Testis (tissue), 2 donors: ENCODE data around the gene CNTN2.

Source experiments
- CTCF ChIP-seq, 3 experiments: fragments of 450-650 bp in 2 of 3; fragments of 200-600 bp in 1 of 3; sonication (generic) in 1 of 3; IDR thresholded peaks; one replicate each; pipeline ENCODE4 v1.5.1; 2016 to 2019; ENCODE audit warnings: antibody characterized with exemption in 3 of 3, mild to moderate bottlenecking in 2 of 3, moderate library complexity in 1 of 3
- POLR2A ChIP-seq: fragments of 450-650 bp; IDR thresholded peaks from one replicate; pipeline ENCODE4 v1.6.1; 2017; ENCODE audit warnings: antibody characterized with exemption, mild to moderate bottlenecking, moderate library complexity

- TF ChIP-seq CTCF (IDR thresholded peaks at IDR 0.05) (no peak), POLR2A (no peak)
These were observed 11.0 kb downstream of the CNTN2 start for GRCh38 chr1:205054013-205054412.
